ENCODE results near the gene SERPINE2.

SERPINE2 gene

DNA sequence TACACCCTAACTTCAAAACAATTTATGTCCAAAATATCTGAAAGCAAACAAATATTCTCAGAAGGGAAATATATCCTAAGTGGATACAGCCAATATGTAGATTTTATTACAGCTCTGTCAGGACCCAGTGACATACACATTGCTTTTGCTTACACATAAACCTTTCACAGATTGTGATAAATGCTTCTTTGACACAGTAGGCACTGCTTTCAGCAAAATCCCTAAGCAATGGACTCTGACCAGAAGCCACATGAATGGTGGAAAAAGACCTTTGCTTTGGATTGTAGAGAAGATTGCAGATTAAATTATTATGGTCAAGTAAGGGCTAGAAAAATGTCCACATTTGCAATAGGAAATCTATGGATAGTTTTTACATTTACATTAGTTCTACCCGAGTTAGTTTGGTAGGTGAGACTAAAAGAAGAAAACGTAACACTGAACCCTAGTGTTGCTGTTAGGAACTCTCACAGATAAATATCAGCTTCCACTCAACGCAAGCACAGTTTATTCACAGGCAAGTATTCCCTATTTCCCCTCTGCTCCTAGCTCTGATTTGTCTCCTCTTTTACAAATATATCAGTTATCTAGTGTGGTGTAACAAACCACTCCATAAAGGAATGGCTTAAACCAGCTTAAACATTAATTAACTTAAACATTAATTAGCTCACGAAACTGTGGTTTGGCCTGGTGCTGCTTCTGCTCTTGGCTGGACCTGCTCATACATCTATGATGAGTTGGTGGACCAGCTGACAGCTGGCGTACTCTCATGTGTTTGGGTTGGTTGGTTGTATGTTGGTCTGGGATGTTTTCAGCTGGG lies 23.6 kb upstream of the SERPINE2 start:
- TF ChIP-seq, protein P1, sequence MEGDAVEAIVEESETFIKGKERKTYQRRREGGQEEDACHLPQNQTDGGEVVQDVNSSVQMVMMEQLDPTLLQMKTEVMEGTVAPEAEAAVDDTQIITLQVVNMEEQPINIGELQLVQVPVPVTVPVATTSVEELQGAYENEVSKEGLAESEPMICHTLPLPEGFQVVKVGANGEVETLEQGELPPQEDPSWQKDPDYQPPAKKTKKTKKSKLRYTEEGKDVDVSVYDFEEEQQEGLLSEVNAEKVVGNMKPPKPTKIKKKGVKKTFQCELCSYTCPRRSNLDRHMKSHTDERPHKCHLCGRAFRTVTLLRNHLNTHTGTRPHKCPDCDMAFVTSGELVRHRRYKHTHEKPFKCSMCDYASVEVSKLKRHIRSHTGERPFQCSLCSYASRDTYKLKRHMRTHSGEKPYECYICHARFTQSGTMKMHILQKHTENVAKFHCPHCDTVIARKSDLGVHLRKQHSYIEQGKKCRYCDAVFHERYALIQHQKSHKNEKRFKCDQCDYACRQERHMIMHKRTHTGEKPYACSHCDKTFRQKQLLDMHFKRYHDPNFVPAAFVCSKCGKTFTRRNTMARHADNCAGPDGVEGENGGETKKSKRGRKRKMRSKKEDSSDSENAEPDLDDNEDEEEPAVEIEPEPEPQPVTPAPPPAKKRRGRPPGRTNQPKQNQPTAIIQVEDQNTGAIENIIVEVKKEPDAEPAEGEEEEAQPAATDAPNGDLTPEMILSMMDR (IDR thresholded peaks at IDR 0.05; ENCODE audit: low read depth, low read length), result no peak
- no peak for DNase-seq (ENCODE audit: extremely low read depth, low read depth)

- DNase-seq (ENCODE audit: extremely low read depth, low read depth), result no peak
- TF ChIP-seq, protein P1 (IDR thresholded peaks at IDR 0.05; ENCODE audit: low read depth, low read length), result no peak
These were observed 21.8 kb upstream of the SERPINE2 start for GRCh38 chr2:224060783-224061482.

- DNase-seq (ENCODE audit: extremely low read depth, low read depth), result no peak
- TF ChIP-seq, protein P1 (IDR thresholded peaks at IDR 0.05; ENCODE audit: low read depth, low read length), result no peak
These were observed 20.1 kb upstream of the SERPINE2 start for GRCh38 chr2:224059178-224059577.

GRCh38 chr2:224058048-224058775 lies 19.1 kb upstream of the SERPINE2 start:
- TF ChIP-seq, protein P1 (IDR thresholded peaks at IDR 0.05; ENCODE audit: low read depth, low read length), result no peak
- no peak for DNase-seq (ENCODE audit: extremely low read depth, low read depth)

- no peak for DNase-seq (ENCODE audit: extremely low read depth, low read depth)
- TF ChIP-seq, protein P1 (IDR thresholded peaks at IDR 0.05; ENCODE audit: low read depth, low read length), result no peak
These were observed 17.8 kb upstream of the SERPINE2 start for GRCh38 chr2:224056889-224057288.

GRCh38 chr2:224055101-224055500 lies 16.0 kb upstream of the SERPINE2 start:
- DNase-seq (ENCODE audit: extremely low read depth, low read depth), result no peak
- TF ChIP-seq, protein P1 (IDR thresholded peaks at IDR 0.05; ENCODE audit: low read depth, low read length), result no peak
